SU-DHL-6 (cell line): Measurements from ENCODE around the gene MAEL.

Experiments used
- CTCF ChIP-seq: fragments of 200-600 bp; sonication (generic); IDR thresholded peaks from one replicate; pipeline ENCODE4 v1.5.1; 2017; ENCODE audit warnings: antibody characterized with exemption, mild to moderate bottlenecking, low read length, moderate library complexity; ENCODE audit not compliant: insufficient read depth, poor library complexity, severe bottlenecking
- EZH2phosphoT487 ChIP-seq: fragments of 200-600 bp; sonication (generic), shearing (Covaris generic); conservative IDR thresholded peaks from 2 replicates; pipeline ENCODE4 v1.6.1; 2018; ENCODE audit warnings: mild to moderate bottlenecking, antibody characterized with exemption, low read length, moderate library complexity, mixed read lengths

- TF ChIP-seq CTCF (no peak), EZH2phosphoT487 (no peak)
Observed at GRCh38 chr1:166956872-166957271, 32.2 kb upstream of the MAEL start.
